HEK293T (cell line): ENCODE data around the gene DMAC2.
"Not testable (repeated sequence)": the region's sequence is repeated elsewhere in the genome, so short reads cannot be mapped to it uniquely, and the experiment has no call there.

ENCODE experiments used
- CTCF ChIA-PET: fragments of 350-600 bp; formaldehyde crosslinking; extraction: SDS; loops from one replicate; lab custom pipeline; 2021; ENCODE audit warnings: antibody characterized with exemption, inconsistent platforms; lab: Yijun Ruan, JAX
- POLR2A ChIA-PET: fragments of 350-600 bp; formaldehyde crosslinking; extraction: SDS; loops from one replicate; lab custom pipeline; 2020; ENCODE audit warnings: antibody characterized with exemption, inconsistent platforms; lab: Yijun Ruan, JAX
- DNase-seq: peaks from one replicate; pipeline ENCODE4 v3.0.0; 2012; ENCODE audit warnings: mixed read lengths; ENCODE audit errors: extremely low spot score
- ARNT ChIP-seq: fragments of 450-650 bp; IDR thresholded peaks from 2 replicates; pipeline ENCODE4 v1.6.1; 2017; ENCODE audit warnings: mild to moderate bottlenecking
- BHLHE40 ChIP-seq: fragments of 450-650 bp; IDR thresholded peaks from 2 replicates; pipeline ENCODE4 v1.6.1; 2016; ENCODE audit warnings: mild to moderate bottlenecking, moderate library complexity, borderline replicate concordance
- CTBP1 ChIP-seq: fragments of 450-650 bp; IDR thresholded peaks from 2 replicates; pipeline ENCODE4 v1.6.1; 2016; ENCODE audit warnings: borderline replicate concordance
- ELF4 ChIP-seq: fragments of 450-650 bp; IDR thresholded peaks from 2 replicates; pipeline ENCODE4 v1.6.1; 2017; ENCODE audit warnings: antibody characterized with exemption
- FOXA1 ChIP-seq: fragments of 450-650 bp; IDR thresholded peaks from 2 replicates; pipeline ENCODE4 v1.6.1; 2016; ENCODE audit warnings: mild to moderate bottlenecking
- FOXK2 ChIP-seq: fragments of 450-650 bp; IDR thresholded peaks from 2 replicates; pipeline ENCODE4 v1.6.1; 2016; ENCODE audit warnings: mild to moderate bottlenecking
- FOXM1 ChIP-seq: fragments of 450-650 bp; IDR thresholded peaks from 2 replicates; pipeline ENCODE4 v1.6.1; 2017; ENCODE audit warnings: mild to moderate bottlenecking, borderline replicate concordance
- HDGF ChIP-seq: fragments of 450-650 bp; IDR thresholded peaks from 2 replicates; pipeline ENCODE4 v1.6.1; 2017; ENCODE audit warnings: antibody characterized with exemption, borderline replicate concordance
- L3MBTL2 ChIP-seq: fragments of 450-650 bp; conservative IDR thresholded peaks from 2 replicates; pipeline ENCODE4 v1.6.1; 2016; ENCODE audit warnings: mild to moderate bottlenecking
- LEF1 ChIP-seq: fragments of 450-650 bp; IDR thresholded peaks from 2 replicates; pipeline ENCODE4 v1.6.1; 2017; ENCODE audit warnings: mild to moderate bottlenecking, borderline replicate concordance
- NFRKB ChIP-seq: fragments of 450-650 bp; IDR thresholded peaks from 2 replicates; pipeline ENCODE4 v1.6.1; 2016; ENCODE audit warnings: mild to moderate bottlenecking, moderate library complexity
- SP1 ChIP-seq: fragments of 450-650 bp; IDR thresholded peaks from 2 replicates; pipeline ENCODE4 v1.6.1; 2017
- SUZ12 ChIP-seq: fragments of 450-650 bp; IDR thresholded peaks from 2 replicates; pipeline ENCODE4 v1.6.1; 2016; ENCODE audit warnings: mild to moderate bottlenecking
- TARDBP ChIP-seq: fragments of 450-650 bp; IDR thresholded peaks from 2 replicates; pipeline ENCODE4 v1.6.1; 2016
- ZNF384 ChIP-seq: fragments of 450-650 bp; IDR thresholded peaks from 2 replicates; pipeline ENCODE4 v1.6.1; 2016
- TF ChIP-seq, protein P1 (sequence below): fragments of 450-650 bp; IDR thresholded peaks from 2 replicates; pipeline ENCODE4 v1.6.1; 2016

Gene DMAC2

DNA sequence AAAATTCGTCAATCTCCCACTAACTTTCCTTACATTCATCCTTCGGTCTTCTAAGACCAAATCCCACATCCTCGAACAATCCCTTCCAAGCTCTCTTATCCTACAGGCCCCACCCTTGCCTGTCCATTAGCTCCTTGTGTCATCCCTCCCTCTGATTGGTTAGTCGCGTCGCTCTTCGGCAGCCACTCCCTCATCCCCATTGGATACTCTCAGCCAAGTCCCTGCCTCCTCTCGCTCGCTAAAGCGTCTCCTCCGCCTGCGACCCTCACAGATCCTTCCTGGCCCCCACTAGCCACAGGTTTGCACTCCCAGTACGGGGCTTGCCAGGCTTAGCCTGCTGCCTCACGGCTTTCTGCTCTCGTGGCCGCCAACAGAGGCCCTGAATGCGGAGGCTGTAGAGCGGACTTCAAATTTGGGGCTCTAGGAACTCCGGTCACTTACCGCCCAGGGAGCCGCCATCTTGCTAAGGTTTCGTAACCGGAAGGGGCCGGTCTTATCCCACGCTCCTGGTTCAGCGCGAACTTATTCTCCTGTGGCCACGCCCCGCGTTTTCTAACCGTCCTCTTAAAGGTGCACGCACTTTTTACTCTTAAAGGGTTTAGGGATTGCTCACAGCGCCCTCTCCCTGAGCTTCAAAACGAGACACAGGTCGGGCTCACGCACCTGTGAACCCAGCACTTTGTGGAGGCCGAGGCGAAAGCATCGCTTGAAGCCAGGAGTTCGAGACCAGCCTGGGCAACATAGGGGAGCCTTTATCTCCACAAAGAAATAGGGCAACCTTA is at the start of gene DMAC2:
DMAC2 (minus strand) TSS at position 472 of the 782 bp plus-strand sequence; CDS start at position 459, 13 bp downstream.
- ChIA-PET POLR2A (interaction anchor here (0.6 to 2.0 kb wide), 31 partner anchors 8 to 264 kb away, joined by 3 to 19 read pairs (median 4); partner anchors contain the start of genes B3GNT8, B9D2, BCKDHA and CCDC97), CTCF (interaction anchor here (0.9 to 2.4 kb wide), 4 partner anchors 9 to 154 kb away, joined by 3 to 18 read pairs (median 4); no protein-coding TSS in a partner anchor)
- TF ChIP-seq BHLHE40 (no peak), SP1 (no peak), NFRKB (peak; percentile 43; the same call in 1 of the 2 replicates), FOXM1 (no peak), ARNT (no peak), LEF1 (no peak), FOXK2 (no peak), HDGF (no peak), CTBP1 (no peak), ELF4 (peak; percentile 60), ZNF384 (no peak), L3MBTL2 (peak; percentile 73), FOXA1 (no peak), SUZ12 (no peak)
- TF ChIP-seq, protein P1, sequence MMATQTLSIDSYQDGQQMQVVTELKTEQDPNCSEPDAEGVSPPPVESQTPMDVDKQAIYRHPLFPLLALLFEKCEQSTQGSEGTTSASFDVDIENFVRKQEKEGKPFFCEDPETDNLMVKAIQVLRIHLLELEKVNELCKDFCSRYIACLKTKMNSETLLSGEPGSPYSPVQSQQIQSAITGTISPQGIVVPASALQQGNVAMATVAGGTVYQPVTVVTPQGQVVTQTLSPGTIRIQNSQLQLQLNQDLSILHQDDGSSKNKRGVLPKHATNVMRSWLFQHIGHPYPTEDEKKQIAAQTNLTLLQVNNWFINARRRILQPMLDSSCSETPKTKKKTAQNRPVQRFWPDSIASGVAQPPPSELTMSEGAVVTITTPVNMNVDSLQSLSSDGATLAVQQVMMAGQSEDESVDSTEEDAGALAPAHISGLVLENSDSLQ = peak; percentile 89
- DNase-seq = peak; percentile 95

DNA sequence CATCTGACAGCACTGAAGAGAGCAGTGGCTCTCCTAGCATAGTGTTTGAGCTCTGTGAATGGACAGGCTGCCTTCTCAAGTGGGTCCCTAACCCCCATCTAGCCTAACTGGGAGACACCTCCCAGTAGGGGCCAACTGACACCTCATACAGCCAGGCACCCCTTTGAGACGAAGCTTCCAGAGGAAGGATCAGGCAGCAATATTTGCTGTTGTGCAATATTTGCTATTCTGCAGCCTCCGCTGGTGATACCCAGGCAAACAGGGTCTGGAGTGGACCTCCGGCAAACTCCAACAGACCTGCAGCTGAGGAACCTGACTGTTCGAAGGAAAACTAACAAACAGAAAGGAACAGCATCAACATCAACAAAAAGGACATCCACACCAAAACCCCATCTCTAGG is 47.2 kb upstream of the DMAC2 start:
- CTCF ChIA-PET, POLR2A ChIA-PET, DNase-seq: not testable (repeated sequence)

DNA sequence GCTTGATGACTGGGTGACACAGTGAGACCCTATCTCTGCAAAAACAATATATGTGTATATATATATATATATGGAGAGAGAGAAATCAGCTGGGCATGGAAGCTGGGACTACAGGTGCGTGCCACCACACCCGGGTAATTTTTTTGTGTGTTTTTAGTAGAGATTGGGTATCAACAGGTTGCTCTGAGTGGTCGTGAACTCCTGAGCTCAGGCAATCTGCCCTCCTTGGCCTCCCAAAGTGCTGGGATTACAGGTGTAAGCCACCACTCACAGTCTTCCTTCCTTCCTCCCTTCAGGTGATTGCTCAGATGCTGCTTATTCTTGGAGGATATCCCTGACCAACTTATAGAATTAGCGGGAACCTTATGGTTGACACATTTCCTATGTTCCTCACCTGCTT is 45.1 kb upstream of the DMAC2 start:
- CTCF ChIA-PET = no interaction called here
- TF ChIP-seq BHLHE40 = no peak
- no peak for TF ChIP-seq NFRKB
- TF ChIP-seq ARNT = no peak
- no peak for TF ChIP-seq FOXK2
- TF ChIP-seq FOXA1 = no peak
- no peak for TF ChIP-seq L3MBTL2
- no peak for TF ChIP-seq SP1
- TF ChIP-seq ELF4 = no peak
- TF ChIP-seq CTBP1 = no peak
- DNase-seq = no peak
- POLR2A ChIA-PET = no interaction called here

DNA sequence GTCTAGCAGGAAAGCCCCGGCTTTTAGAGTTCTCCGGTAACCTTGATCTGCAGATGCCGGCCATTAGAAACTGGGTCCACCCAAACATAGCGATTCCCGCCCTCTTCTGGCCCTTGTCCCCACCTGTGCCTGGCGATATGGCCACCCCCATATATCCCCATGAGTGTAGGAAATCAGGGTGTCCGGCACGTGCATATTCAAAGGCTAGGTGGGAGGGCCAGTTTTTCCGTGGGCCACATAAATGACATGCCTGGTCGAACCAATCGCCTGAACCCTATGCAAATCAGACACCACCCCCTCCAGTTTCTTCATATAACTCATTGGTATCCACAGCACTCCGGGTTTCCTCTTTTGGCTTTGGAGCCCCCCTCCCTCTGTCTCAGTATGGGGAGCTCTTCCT is 40.6 kb upstream of the DMAC2 start:
- POLR2A ChIA-PET = no interaction called here
- TF ChIP-seq TARDBP = no peak
- no peak for TF ChIP-seq NFRKB
- TF ChIP-seq, protein P1 = no peak
- no peak for TF ChIP-seq FOXM1
- no peak for TF ChIP-seq SP1
- no peak for TF ChIP-seq LEF1
- no peak for TF ChIP-seq CTBP1
- no peak for TF ChIP-seq FOXA1
- no peak for TF ChIP-seq L3MBTL2
- TF ChIP-seq SUZ12 = no peak
- TF ChIP-seq BHLHE40 = no peak
- TF ChIP-seq FOXK2 = no peak
- CTCF ChIA-PET = no interaction called here
- no peak for DNase-seq

DNA sequence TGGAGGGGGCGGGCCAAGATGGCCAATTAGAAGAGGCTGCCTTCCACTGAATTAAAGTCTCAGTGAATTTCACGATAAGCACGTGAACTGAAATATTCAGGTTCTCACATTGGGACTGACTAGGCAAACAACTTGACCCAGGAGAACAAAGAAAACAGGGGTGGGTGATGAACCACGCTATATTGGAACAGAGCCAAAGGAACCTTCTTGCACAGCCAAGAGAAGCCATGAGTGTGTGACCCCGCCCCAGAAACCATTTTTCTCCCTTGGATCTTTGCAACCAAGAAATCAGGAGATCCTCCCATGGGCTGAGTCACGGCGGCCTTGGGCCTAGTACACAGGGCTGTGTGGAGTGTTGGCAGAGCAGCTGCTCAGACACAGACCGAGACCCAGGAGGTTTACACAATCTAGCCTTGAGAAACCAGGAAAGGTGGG is 40.1 kb upstream of the DMAC2 start:
- DNase-seq = no peak
- POLR2A ChIA-PET = no interaction called here
- no peak for TF ChIP-seq ARNT
- no peak for TF ChIP-seq ELF4
- TF ChIP-seq ZNF384 = no peak
- TF ChIP-seq FOXA1 = no peak
- no peak for TF ChIP-seq CTBP1
- TF ChIP-seq NFRKB = no peak
- TF ChIP-seq L3MBTL2 = no peak
- TF ChIP-seq SP1 = no peak
- TF ChIP-seq, protein P1 = no peak
- no peak for TF ChIP-seq TARDBP
- TF ChIP-seq LEF1 = no peak
- CTCF ChIA-PET = no interaction called here
